Spinal cord (tissue), 10 donors: ENCODE measurements around the gene CYP1A1. TPM values are rescaled to one million over a fixed set of nuclear protein-coding genes. Genes with fewer than 3 reads are reported as not detected.
A peak's percentile ranks its signal among the peaks of the same experiment; 100 is the strongest.
"Not testable (repeated sequence)": the region's sequence is repeated elsewhere in the genome, so short reads cannot be mapped to it uniquely, and the experiment has no call there.

Source experiments
- DNase-seq, 6 donors: peaks; one replicate each; pipeline versions ENCODE4 v3.0.0 to v3.0.0-alpha.2; 2013 to 2015; ENCODE audit warnings: low spot score in 6 of 6, low read depth in 4 of 6
- H3K27ac ChIP-seq: one replicate; pipeline ENCODE4 v1.5.1; 2013; ENCODE audit warnings: low read depth, low read length, control low read depth
- H3K27me3 ChIP-seq: one replicate; pipeline ENCODE4 v1.6.1; 2013; ENCODE audit warnings: low read length; ENCODE audit not compliant: control insufficient read depth, insufficient read depth
- H3K36me3 ChIP-seq: one replicate; pipeline ENCODE4 v1.6.1; 2013; ENCODE audit warnings: low read length; ENCODE audit not compliant: control insufficient read depth, insufficient read depth
- H3K4me1 ChIP-seq: one replicate; pipeline ENCODE4 v1.6.1; 2013; ENCODE audit warnings: low read length; ENCODE audit not compliant: control insufficient read depth, insufficient read depth
- H3K4me3 ChIP-seq: one replicate; pipeline ENCODE4 v1.5.1; 2013; ENCODE audit warnings: low read depth, low read length, control low read depth
- H3K9me3 ChIP-seq: one replicate; pipeline ENCODE4 v1.6.1; 2013; ENCODE audit warnings: low read length; ENCODE audit not compliant: control insufficient read depth, insufficient read depth
- WGBS: methylation state at CpG from one replicate; pipeline ENCODE4 v1.1.5; 2013; ENCODE audit warnings: missing lambda C conversion rate; ENCODE audit not compliant: insufficient coverage; 5-methylcytosine and 5-hydroxymethylcytosine counted together
- polyA plus RNA-seq, 2 donors: library from polyadenylated mRNA; unstranded; fragments of 120-200 nt; gene quantifications; one replicate each; pipeline ENCODE4 v1.2.1, GENCODE V29; 2013; ENCODE audit not compliant: insufficient read length in 2 of 2
- total RNA-seq, 2 donors: library from RNA; depleted of rRNA in 1 of 2; stranded (reverse); fragments of 120-200 nt in 1 of 2; fragments of >200 nt in 1 of 2; gene quantifications; one replicate each; pipeline versions ENCODE4 v1.2.3 to v1.2.4, GENCODE V29; 2013 to 2014
- donor health status: healthy.

CYP1A1 gene
- total and polyA plus RNA-seq, 4 donors = 0.33 to 1.6 (median 1.0) TPM

DNA sequence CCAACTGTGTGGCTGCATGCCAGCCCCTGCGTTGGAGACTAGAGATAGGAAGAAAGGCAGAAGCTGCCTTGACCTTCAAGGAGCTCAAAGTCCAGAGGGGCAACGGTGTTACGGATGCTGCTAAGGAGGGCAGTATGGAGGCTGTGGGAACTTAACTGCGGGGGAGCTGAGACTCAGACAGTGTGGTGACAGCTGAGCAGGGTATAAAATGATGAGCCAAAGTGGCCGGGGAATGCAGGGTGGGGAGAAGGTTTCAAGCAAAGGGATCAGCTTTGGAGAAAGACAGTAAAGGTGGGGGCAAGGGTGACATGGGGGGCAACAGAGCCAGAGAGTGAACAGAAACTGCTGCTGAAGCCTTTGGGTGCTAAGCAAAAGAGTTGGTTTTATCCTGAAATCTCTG lies 17.1 kb upstream of the CYP1A1 start:
- H3K4me1 ChIP-seq = no peaks in the 10 kb centered on the region
- H3K36me3 ChIP-seq = no peaks in the 10 kb centered on the region
- no peaks in the 10 kb centered on the region for H3K27me3 ChIP-seq
- H3K9me3 ChIP-seq = no peaks in the 10 kb centered on the region
- H3K27ac ChIP-seq = no peak overlapping the region
- no peak for DNase-seq
- no peak overlapping the region for H3K4me3 ChIP-seq
- 92% methylated on average over 5 of the region's 5 CpGs for WGBS

DNA sequence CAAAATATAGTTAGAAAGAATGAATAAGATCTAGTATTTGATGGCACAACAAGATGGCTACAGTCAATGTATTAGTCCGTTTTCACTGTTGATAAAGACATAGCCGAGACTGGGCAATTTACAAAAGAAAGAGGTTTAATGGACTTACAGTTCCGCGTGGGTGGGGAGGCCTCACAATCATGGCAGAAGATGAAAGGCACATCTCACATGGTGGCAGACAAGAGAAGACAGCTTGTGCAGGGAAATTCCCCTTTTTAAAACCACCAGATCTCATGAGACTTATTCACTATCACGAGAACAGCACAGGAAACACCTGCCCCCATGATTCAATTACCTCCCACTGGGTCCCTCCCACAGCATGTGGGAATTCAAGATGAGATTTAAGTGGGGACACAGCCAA lies 12.9 kb upstream of the CYP1A1 start:
- not testable (repeated sequence) for H3K4me3 ChIP-seq, DNase-seq, H3K9me3 ChIP-seq, H3K27ac ChIP-seq, H3K36me3 ChIP-seq, H3K27me3 ChIP-seq, H3K4me1 ChIP-seq
- WGBS = 61% methylated on average over 2 of the region's 5 CpGs

DNA sequence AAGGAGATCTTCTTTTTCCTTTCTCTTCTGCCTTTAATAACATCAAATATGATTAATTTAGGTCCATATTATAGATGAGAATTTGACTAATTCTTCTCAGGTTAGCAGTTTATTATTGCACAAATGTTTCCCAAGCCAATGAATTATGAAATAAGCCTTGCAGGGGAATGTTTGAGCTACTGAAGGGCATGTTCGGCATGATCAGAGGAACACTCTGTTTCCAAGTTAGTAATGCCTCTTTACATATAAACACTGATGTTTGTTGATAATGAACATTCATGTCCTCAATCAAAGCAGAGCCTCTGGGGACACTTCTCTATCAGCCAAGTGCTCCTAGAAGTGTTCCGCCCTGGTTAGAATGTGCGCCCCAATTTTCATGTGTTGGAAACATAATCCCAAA lies 10.0 kb upstream of the CYP1A1 start:
- H3K27me3 ChIP-seq = peaks cover 9% of the 10 kb centered on the region
- no peak overlapping the region for H3K4me3 ChIP-seq
- H3K9me3 ChIP-seq = no peaks in the 10 kb centered on the region
- H3K4me1 ChIP-seq = no peaks in the 10 kb centered on the region
- WGBS = no CpG with 5 or more reads among the region's 3 CpGs
- no peak overlapping the region for H3K27ac ChIP-seq
- H3K36me3 ChIP-seq = no peaks in the 10 kb centered on the region
- no peak for DNase-seq

DNA sequence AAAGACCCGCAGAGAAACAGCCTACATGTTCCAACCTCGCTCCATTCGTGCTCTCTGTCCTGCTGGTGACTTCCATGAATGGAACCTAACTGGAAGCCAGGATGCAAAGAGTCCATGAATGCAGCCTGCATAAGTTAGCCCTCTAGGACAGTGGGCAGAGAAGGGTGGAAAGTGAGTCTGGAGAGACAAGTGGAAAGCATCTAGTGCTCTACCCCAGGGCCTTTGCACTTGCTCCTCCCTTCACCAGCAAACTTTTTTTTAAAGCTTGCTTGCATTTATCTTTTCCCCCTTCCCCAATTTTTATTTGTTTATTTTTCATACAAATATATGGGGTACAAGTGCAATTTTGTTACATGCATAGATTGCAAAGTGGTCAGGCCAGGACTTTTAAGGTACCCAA lies 7.9 kb upstream of the CYP1A1 start:
- Histone ChIP-seq H3K9me3 (no peaks in the 10 kb centered on the region), H3K4me3 (no peak overlapping the region), H3K36me3 (no peaks in the 10 kb centered on the region), H3K4me1 (no peaks in the 10 kb centered on the region), H3K27ac (no peak overlapping the region), H3K27me3 (peaks cover 11% of the 10 kb centered on the region)
- 75% methylated on average over 3 of the region's 3 CpGs for WGBS
- no peak for DNase-seq

DNA sequence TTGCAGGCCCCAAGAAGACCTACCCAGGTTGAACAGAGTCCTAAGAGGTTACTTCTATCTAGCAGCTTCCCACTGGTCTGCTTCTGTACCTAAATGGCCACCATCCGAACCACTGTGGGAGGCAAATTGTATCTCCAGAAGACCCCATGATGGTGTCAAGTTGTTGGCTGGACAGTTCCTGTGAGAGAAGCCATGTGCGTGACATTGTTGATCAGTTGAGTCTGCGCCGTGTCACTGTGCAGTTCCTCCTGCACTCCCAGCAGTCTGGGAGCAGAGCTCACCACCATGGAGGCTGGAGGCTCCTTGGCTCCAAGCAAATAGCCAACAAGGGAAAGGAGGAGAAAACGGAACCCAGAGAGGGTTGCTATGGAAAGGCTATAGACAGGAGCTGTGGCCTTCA lies 7.5 kb upstream of the CYP1A1 start:
- Histone ChIP-seq H3K27me3 (peaks cover 13% of the 10 kb centered on the region), H3K9me3 (no peaks in the 10 kb centered on the region), H3K27ac (no peak overlapping the region), H3K4me3 (no peak overlapping the region), H3K36me3 (no peaks in the 10 kb centered on the region), H3K4me1 (no peaks in the 10 kb centered on the region)
- WGBS = 68% methylated on average over 2 of the region's 5 CpGs
- no peak for DNase-seq

DNA sequence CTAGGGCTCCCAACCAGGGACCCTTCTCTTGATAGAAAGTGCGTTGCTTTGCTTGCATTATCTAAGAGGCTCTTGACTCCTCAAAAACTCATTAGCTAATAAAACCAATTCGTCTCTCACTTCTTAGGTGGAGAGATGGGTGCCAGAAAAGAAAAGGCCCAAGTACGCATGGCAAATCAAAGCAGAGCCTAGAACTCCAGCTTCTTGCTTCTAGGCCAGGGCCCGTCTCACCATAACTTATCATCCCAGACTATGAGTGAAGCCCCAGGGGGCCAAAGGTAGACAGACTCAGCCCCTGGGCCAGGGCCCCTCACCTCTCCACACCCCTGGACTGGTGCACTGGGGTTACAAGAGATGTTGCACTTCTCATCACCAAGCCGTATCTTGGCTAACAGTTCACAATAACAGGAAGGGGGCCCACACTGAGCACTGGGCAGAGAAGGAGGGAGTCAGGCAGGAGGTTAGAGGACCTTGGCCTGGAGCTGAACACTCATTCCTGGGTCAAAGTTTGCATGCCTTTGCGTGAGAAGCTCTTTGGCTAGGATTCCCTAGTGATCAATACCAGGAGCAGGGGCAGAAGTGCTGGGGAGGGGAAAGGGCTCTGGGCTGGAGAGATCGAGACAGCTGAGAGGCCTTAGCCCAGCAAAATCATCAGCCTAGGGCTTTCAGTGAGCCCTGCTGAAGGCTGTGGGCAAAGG lies 5.4 kb upstream of the CYP1A1 start:
- no peaks in the 10 kb centered on the region for H3K9me3 ChIP-seq
- WGBS = 78% methylated on average over 4 of the region's 7 CpGs
- H3K36me3 ChIP-seq = no peaks in the 10 kb centered on the region
- H3K4me3 ChIP-seq = no peak overlapping the region
- H3K4me1 ChIP-seq = peaks cover 12% of the 10 kb centered on the region
- H3K27me3 ChIP-seq = peaks cover 32% of the 10 kb centered on the region
- no peak overlapping the region for H3K27ac ChIP-seq
- DNase-seq = no peak

DNA sequence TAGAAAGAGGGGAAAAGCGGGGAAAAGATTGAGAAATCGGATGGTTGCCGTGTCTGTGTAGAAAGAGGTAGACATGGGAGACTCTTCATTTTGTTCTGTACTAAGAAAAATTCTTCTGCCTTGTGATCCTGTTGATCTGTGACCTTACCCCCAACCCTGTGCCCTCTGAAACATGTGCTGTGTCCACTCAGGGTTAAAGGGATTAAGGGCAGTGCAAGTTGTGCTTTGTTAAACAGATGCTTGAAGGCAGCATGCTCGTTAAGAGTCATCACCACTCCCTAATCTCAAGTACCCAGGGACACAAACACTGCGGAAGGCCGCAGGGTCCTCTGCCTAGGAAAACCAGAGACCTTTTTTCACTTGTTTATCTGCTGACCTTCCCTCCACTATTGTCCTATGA lies 4.0 kb upstream of the CYP1A1 start:
- not testable (repeated sequence) for DNase-seq, H3K27ac ChIP-seq, H3K36me3 ChIP-seq, H3K4me3 ChIP-seq, H3K9me3 ChIP-seq
- Histone ChIP-seq H3K27me3 (peaks cover 42% of the 10 kb centered on the region), H3K4me1 (peaks cover 14% of the 10 kb centered on the region)
- no CpG with 5 or more reads among the region's 6 CpGs for WGBS

DNA sequence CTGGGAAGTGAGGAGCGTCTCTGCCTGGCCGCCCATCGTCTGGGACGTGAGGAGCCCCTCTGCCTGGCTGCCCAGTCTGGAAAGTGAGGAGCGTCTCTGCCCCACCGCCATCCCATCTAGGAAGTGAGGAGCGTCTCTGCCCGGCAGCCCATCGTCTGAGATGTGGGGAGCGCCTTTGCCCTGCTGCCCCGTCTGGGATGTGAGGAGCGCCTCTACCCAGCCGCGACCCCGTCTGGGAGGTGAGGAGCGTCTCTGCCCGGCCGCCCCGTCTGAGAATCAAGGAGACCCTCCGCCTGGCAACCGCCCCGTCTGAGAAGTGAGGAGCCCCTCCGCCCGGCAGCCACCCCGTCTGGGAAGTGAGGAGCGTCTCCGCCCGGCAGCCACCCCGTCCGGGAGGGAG lies 3.4 kb upstream of the CYP1A1 start:
- H3K27ac ChIP-seq, H3K36me3 ChIP-seq, H3K9me3 ChIP-seq, H3K4me3 ChIP-seq, DNase-seq: not testable (repeated sequence)
- peaks cover 42% of the 10 kb centered on the region for H3K27me3 ChIP-seq
- 84% methylated on average over 6 of the region's 30 CpGs for WGBS
- H3K4me1 ChIP-seq = peaks cover 14% of the 10 kb centered on the region

DNA sequence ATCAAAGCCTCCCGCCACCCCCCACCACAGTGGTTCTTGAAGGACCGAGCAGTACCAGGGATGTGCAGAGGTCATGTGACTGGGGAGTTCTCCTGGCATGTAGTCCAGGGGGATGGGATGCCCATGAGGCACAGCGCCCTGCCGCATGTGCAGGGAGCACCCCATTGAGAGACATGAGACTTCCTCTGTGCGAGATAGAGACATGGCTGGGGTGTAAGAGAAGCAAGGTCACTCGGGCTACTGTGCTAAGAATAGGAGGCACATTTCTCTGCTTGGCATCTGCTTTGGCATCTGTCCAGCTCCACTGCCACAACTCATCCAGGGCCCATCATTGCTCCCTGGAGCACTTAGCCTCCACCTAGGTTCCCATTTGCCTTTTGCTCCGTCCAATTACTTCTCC lies 2.4 kb upstream of the CYP1A1 start:
- DNase-seq = peak in 1 of 6 donors; percentile 7
- H3K4me3 ChIP-seq = no peak overlapping the region
- H3K27ac ChIP-seq = no peak overlapping the region
- H3K9me3 ChIP-seq = no peaks in the 10 kb centered on the region
- H3K27me3 ChIP-seq = peaks cover 40% of the 10 kb centered on the region
- H3K4me1 ChIP-seq = peaks cover 14% of the 10 kb centered on the region
- 52% methylated on average over 7 of the region's 7 CpGs for WGBS
- H3K36me3 ChIP-seq = no peaks in the 10 kb centered on the region

DNA sequence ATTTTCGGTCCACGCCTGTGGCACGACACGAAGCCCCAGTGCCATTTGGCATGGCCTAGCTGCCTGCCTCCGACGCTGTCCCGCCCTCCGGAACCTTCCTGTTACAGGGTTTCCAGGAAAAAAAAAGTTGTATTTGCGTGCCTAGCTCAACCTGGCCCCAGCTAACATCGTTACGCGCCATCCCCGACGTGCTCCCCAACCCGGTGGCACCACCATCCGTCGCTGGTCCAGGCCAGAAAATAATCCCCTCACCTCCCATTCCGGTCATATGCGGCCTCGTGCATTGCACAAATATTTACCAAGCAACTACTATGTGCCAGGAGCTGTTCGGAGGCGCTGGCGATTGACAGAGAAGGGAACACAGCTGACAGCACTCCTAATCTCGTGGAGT lies 1.4 kb upstream of the CYP1A1 start:
- 36% methylated on average over 24 of the region's 24 CpGs for WGBS
- no peaks in the 10 kb centered on the region for H3K9me3 ChIP-seq
- DNase-seq = no peak
- H3K4me3 ChIP-seq = no peak overlapping the region
- no peaks in the 10 kb centered on the region for H3K36me3 ChIP-seq
- peaks cover 35% of the 10 kb centered on the region for H3K27me3 ChIP-seq
- H3K4me1 ChIP-seq = peaks cover 14% of the 10 kb centered on the region
- no peak overlapping the region for H3K27ac ChIP-seq
